ENCODE data around the gene DSC1.
A peak's percentile ranks its signal among the peaks of the same experiment; 100 is the strongest.
"Not testable (repeated sequence)": the region's sequence is repeated elsewhere in the genome, so short reads cannot be mapped to it uniquely, and the experiment has no call there.

DSC1 gene, protein sequence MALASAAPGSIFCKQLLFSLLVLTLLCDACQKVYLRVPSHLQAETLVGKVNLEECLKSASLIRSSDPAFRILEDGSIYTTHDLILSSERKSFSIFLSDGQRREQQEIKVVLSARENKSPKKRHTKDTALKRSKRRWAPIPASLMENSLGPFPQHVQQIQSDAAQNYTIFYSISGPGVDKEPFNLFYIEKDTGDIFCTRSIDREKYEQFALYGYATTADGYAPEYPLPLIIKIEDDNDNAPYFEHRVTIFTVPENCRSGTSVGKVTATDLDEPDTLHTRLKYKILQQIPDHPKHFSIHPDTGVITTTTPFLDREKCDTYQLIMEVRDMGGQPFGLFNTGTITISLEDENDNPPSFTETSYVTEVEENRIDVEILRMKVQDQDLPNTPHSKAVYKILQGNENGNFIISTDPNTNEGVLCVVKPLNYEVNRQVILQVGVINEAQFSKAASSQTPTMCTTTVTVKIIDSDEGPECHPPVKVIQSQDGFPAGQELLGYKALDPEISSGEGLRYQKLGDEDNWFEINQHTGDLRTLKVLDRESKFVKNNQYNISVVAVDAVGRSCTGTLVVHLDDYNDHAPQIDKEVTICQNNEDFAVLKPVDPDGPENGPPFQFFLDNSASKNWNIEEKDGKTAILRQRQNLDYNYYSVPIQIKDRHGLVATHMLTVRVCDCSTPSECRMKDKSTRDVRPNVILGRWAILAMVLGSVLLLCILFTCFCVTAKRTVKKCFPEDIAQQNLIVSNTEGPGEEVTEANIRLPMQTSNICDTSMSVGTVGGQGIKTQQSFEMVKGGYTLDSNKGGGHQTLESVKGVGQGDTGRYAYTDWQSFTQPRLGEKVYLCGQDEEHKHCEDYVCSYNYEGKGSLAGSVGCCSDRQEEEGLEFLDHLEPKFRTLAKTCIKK

GRCh38 chr18:31162825-31163435 lies at the start of gene DSC1:
DSC1 (minus strand) TSS chr18:31162856; CDS start chr18:31162594, 262 bp downstream.
- DNase-seq = no peak

GRCh38 chr18:31211047-31211446 lies 48.4 kb upstream of the DSC1 start:
- DNase-seq = no peak

GRCh38 chr18:31209041-31209440 lies 46.4 kb upstream of the DSC1 start:
- DNase-seq = no peak

DNA sequence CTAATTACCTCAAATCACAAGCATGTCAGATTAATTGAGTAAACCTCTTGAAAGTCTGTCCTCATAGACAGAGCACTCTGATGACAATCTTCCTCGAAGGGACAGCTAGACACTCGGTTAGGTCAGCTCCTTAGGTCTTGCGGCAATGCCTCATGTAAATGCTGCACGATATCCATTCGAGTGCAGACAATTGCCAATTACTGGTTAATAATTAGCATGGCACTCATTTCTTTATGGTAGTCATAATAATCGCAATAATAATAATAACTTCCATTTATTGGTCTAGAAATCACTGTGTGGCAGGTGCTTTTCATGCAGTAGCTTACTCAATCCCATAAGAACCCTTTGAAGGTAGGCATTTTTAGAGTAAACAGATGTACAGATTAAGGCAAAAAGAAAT lies 44.7 kb upstream of the DSC1 start:
- no peak for DNase-seq

DNA sequence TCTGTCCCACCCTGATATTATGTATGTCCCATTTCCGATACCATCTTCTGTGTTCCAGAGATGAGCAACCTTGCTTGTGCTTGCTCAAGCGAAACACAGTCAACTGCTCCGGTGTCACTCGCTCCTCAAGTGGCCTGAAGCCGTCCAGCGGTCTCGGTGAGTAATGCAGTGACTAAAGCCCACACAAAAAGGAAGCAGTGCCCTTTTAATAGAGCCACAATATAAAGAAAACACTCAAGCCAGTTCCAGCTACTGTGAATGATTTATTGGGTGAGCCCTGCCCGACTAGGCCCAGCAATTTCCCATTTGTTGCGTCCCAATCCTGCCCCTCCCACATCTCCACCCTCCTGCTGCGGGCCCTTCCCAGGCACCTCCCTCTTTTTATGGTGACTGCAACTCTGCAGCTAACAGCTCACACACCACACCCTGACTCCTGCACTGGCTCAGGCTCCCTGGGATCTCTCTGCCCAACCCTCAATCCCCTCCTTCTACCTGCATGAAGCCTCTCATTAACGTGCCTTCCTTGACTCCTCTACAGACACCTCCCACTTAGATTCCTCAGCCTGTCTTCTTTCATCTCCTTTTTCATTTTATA lies 44.2 kb upstream of the DSC1 start:
- DNase-seq = peak; percentile 15

DNA sequence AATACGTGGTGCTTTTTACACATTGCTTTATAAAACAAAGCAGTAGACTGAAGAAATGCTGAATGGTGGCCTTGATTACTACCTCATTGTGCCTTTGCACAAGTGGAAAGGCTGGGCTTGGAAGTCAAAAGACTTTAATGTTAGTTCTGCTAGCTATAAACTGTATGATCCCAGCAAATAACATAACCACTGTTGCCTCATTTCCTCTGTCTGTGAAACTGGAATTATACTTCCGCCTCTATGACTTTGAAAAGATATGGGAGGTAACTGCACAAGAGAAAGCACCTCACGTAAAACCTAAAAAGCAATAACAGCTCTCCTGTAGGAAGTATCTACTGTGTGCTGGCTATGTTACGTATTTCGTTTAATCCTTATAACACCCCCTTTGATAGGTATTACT lies 43.4 kb upstream of the DSC1 start:
- no peak for DNase-seq

DNA sequence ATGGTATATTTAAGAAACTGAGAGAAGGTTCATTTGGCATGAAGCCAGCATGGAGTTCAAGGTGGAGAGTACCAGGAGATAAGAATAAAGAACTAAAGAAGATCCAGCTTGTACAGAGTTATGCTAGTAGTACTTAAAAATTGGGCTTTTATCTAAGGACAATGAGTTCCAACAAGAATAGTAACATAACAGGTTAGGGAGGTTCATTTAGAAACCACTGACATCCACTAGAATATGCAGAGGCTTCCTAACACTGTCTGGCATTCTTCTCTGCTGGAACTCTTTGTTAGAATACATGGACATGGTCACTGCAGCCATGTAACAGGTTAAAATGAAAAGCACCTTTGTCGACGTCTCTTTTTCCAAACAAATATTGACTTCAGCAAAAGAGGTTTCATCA lies 42.6 kb upstream of the DSC1 start:
- DNase-seq = no peak

- DNase-seq = no peak
Observed at GRCh38 chr18:31204833-31205232, 42.2 kb upstream of the DSC1 start.

DNA sequence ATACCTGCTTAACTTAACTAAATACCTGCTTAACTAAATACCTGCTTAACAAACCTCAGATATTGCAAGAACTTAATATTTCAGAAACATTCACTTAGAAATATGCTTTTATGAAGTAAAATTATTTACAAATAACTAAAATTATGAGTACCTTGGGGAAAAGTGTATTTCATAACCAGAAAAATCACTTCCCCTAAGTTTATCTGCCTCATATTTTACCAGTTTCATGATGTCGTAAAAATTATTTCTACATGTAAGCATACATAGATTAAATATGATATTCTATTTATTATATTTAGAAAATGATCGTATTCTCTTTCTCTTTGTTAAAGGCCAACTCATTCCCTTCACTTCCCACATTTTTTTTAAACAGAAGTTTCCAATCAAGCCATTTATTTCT lies 41.5 kb upstream of the DSC1 start:
- DNase-seq = no peak

- no peak for DNase-seq
Observed at GRCh38 chr18:31203794-31204148, 41.1 kb upstream of the DSC1 start.

GRCh38 chr18:31203096-31203793 lies 40.6 kb upstream of the DSC1 start:
- DNase-seq = no peak

- DNase-seq = no peak
Observed at GRCh38 chr18:31199190-31199769, 36.6 kb upstream of the DSC1 start.

DNA sequence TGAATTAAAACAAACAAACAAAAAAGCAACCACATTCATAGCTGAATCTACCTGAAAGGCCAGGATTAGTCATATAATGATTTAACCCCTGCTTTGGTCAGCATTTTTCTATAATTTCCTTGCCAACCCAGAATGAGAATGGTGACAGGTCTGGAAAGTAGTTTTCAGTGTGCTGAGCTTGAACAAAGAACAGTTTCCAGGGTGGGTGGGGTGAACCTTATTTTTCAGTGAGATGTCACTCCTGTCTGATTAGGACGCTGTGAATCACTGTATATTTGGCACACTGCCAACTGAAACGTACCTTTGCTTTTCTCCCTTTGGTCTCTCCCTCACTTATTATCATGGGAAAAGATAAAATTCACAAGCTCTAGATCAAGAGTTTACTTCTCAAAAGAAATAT lies 35.0 kb upstream of the DSC1 start:
- no peak for DNase-seq

DNA sequence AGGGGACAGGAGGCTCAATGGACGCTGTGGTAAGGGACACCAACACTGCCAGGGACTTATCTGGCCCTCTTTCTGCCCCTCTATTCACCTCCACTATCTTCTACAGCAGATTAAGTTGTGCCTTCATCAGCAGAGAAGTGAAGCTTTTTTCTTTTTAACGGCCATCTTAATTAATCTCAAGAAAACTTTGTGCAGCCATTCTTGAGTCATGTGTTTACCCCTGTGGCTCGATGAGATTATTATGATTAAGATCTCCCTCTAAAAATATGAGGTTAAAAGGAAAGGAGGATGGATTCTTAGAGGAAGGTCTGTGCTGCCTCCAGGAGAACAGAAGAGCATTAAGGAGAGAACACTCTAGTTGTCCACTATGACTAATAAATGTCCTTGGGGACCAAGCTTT lies 32.4 kb upstream of the DSC1 start:
- no peak for DNase-seq

DNA sequence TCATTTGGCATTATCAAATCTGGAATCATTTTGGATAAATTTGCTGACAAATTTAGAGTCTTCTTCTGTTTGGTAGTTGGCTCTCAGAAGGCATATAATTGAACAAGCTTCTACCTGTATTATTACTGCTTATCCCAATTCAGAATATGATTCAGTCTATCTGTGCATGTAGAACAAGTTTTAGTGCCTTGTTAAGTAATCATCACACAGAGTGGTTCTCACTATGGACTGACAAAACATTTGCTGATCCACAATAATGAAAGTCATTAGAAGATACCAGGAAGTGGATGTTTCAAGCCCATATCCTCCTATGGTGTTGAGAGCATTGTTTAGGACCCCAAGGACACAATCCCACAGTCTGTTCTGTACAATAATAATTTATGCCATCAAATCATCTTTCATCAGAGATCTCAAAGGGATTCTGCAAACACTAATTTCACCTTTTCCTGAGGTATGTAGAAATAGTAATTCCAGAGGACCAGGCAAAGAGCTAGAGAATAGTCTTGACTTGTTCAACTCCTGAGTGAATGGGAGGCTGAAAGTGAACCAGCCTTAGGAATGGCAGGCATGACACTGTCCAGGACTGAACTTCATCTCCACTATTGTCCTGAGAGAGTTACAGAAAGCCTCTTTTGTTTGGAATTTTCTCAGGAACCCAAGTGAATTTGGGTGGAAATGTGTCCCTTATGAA lies 29.6 kb upstream of the DSC1 start:
- DNase-seq = no peak

GRCh38 chr18:31190919-31191318 lies 28.3 kb upstream of the DSC1 start:
- no peak for DNase-seq

- no peak for DNase-seq
Observed at GRCh38 chr18:31189757-31190156, 27.1 kb upstream of the DSC1 start.

GRCh38 chr18:31185186-31185950 lies 22.7 kb upstream of the DSC1 start:
- no peak for DNase-seq

- no peak for DNase-seq
Observed at GRCh38 chr18:31183302-31183701, 20.6 kb upstream of the DSC1 start.

GRCh38 chr18:31177369-31177768 lies 14.7 kb upstream of the DSC1 start:
- DNase-seq = not testable (repeated sequence)

DNA sequence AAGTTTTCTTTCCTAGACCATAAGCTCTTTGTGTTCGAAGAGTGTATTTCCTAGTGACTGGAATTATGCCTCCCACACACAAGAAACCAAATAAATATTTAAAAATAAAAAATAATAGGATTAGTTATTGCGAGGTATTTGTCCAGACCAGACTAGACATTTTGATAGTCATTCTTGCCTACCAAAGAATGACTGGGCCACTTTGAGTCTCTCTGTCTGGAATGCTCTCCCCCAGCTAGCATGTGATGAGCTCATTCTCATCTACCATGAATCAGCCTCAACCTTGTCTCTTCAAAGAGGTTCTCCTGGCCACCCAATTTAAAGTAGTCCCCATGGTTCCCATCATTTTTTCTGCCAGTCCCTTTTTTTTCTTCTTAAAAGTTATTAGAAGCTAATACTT lies 13.9 kb upstream of the DSC1 start:
- no peak for DNase-seq

Data from 8988T (cell line).